GM23338 (cell line): ENCODE data around the gene KCNQ1OT1. TPM values are rescaled to one million over a fixed set of nuclear protein-coding genes. Genes with fewer than 3 reads are reported as not detected.

ENCODE experiments used
- ATAC-seq: fragments of 200-7000 bp; cut with Tn5 transposase; 3 replicates; pipeline ENCODE4 v1.9.1; 2020
- DNase-seq: peaks from one replicate; pipeline ENCODE4 v3.0.0-alpha.2; 2015; ENCODE audit warnings: low spot score
- H2AFZ ChIP-seq: fragments of 200-600 bp; sonication (generic); 2 replicates; pipeline ENCODE4 v1.8.0; 2016; ENCODE audit warnings: antibody characterized with exemption, mild to moderate bottlenecking, moderate library complexity
- H3F3A ChIP-seq: fragments of 200-600 bp; sonication (generic); replicated peaks from 2 replicates; pipeline ENCODE4 v1.8.0; 2017; ENCODE audit warnings: antibody characterized with exemption, mixed run types, low read depth
- H3K27ac ChIP-seq: fragments of 200-600 bp; sonication (generic); 2 replicates; pipeline ENCODE4 v1.6.1; 2016; ENCODE audit warnings: low read depth
- H3K27me3 ChIP-seq: fragments of 200-600 bp; sonication (generic); 2 replicates; pipeline ENCODE4 v1.8.0; 2016; ENCODE audit warnings: mild to moderate bottlenecking, mixed run types, moderate library complexity; ENCODE audit not compliant: insufficient read depth
- H3K36me3 ChIP-seq: fragments of 200-600 bp; sonication (generic); 2 replicates; pipeline ENCODE4 v1.8.0; 2016; ENCODE audit warnings: mild to moderate bottlenecking; ENCODE audit not compliant: insufficient read depth
- H3K4me1 ChIP-seq: fragments of 200-600 bp; sonication (generic); 2 replicates; pipeline ENCODE4 v1.8.0; 2016; ENCODE audit warnings: mild to moderate bottlenecking, moderate library complexity; ENCODE audit not compliant: insufficient read depth
- H3K4me2 ChIP-seq: fragments of 200-600 bp; sonication (generic); 2 replicates; pipeline ENCODE4 v1.7.1; 2017; ENCODE audit warnings: mixed run types
- H3K4me3 ChIP-seq: fragments of 200-600 bp; sonication (generic); 2 replicates; pipeline ENCODE4 v1.6.1; 2016; ENCODE audit warnings: mixed run types
- H3K79me2 ChIP-seq: fragments of 200-600 bp; sonication (generic); replicated peaks from 2 replicates; pipeline ENCODE4 v1.8.0; 2017; ENCODE audit warnings: mild to moderate bottlenecking; ENCODE audit not compliant: insufficient read depth
- H3K9me2 ChIP-seq: fragments of 200-600 bp; sonication (generic); 2 replicates; pipeline ENCODE4 v1.8.0; 2017; ENCODE audit not compliant: insufficient read depth
- H4K20me1 ChIP-seq: fragments of 200-600 bp; sonication (generic); replicated peaks from 2 replicates; pipeline ENCODE4 v1.8.0; 2017; ENCODE audit warnings: mild to moderate bottlenecking; ENCODE audit not compliant: insufficient read depth
- H3K27ac Mint-ChIP-seq: 2 replicates; pipeline ENCODE4 v1.8.0; 2020; ENCODE audit warnings: inconsistent platforms, mild to moderate bottlenecking, moderate library complexity, mixed read lengths
- H3K27me3 Mint-ChIP-seq: 3 replicates; pipeline ENCODE4 v1.8.0; 2022; ENCODE audit warnings: low read depth, mild to moderate bottlenecking, moderate library complexity, mixed read lengths, inconsistent platforms; ENCODE audit not compliant: insufficient read depth, poor library complexity
- H3K36me3 Mint-ChIP-seq: 3 replicates; pipeline ENCODE4 v1.8.0; 2021; ENCODE audit warnings: low read depth, mild to moderate bottlenecking, inconsistent platforms, moderate library complexity, mixed read lengths
- H3K4me1 Mint-ChIP-seq: 3 replicates; pipeline ENCODE4 v1.8.0; 2020; ENCODE audit warnings: mild to moderate bottlenecking, inconsistent platforms, mixed read lengths
- H3K4me3 Mint-ChIP-seq: 3 replicates; pipeline ENCODE4 v1.8.0; 2021; ENCODE audit warnings: moderate library complexity, mild to moderate bottlenecking, inconsistent platforms, mixed read lengths
- H3K9me3 Mint-ChIP-seq: 3 replicates; pipeline ENCODE4 v1.8.0; 2020; ENCODE audit warnings: moderate library complexity, mild to moderate bottlenecking, inconsistent platforms, mixed read lengths
- CREB1 ChIP-seq: fragments of 250-450 bp; sonication (Bioruptor Pico); IDR thresholded peaks from 2 replicates; pipeline ENCODE4 v1.5.0; 2020; ENCODE audit warnings: low read depth, mild to moderate bottlenecking, moderate library complexity
- EZH2 ChIP-seq: fragments of 200-600 bp; sonication (generic); IDR thresholded peaks from one replicate; pipeline ENCODE4 v1.8.0; 2017; ENCODE audit warnings: antibody characterized with exemption, mild to moderate bottlenecking, low read depth; ENCODE audit not compliant: unreplicated experiment
- POLR2AphosphoS5 ChIP-seq: IDR thresholded peaks from 2 replicates; pipeline ENCODE4 v1.6.1; 2016; ENCODE audit warnings: antibody characterized with exemption, low read depth
- ZNF114 ChIP-seq: fragments of 250-450 bp; sonication (Bioruptor Pico); IDR thresholded peaks from 2 replicates; pipeline ENCODE4 v1.5.0; 2020; ENCODE audit warnings: mild to moderate bottlenecking, moderate library complexity
- polyA plus RNA-seq: library from polyadenylated mRNA; unstranded; fragments of >200 nt; fragmentation: Nextera tagmentation; extraction: Ambion mirVana; gene quantifications from 2 replicates; pipeline ENCODE4 v1.2.1, GENCODE V29; 2016
- total RNA-seq: library from RNA; depleted of rRNA; stranded (reverse); fragments of >200 nt; shearing (Covaris generic); gene quantifications from 2 replicates; pipeline ENCODE4 v1.2.3, GENCODE V29; 2014
- TF ChIP-seq, protein P1 (sequence below), 2 experiments: fragments of 200-600 bp in 1 of 2; sonication (generic) in 1 of 2; conservative IDR thresholded peaks; 2 replicates each; pipeline versions ENCODE4 v1.5.1 to v1.6.1; 2016 to 2017; ENCODE audit warnings: antibody characterized with exemption in 2 of 2, low read depth in 2 of 2, mild to moderate bottlenecking in 2 of 2, moderate library complexity in 1 of 2

KCNQ1OT1 gene
- total and polyA plus RNA-seq, 2 experiments from 2014 or later = 1.5 to 4.2 TPM

- no peak for DNase-seq
Observed at GRCh38 chr11:2732261-2732939, 32.6 kb upstream of the KCNQ1OT1 start.

GRCh38 chr11:2731130-2732125, 31.6 kb upstream of the KCNQ1OT1 start:
- Histone ChIP-seq H3K9me2 (no peaks in the 10 kb centered on the region), H3K4me3 (no peak overlapping the region), H3F3A (no peaks in the 10 kb centered on the region), H2AFZ (no peak overlapping the region), H3K79me2 (no peaks in the 10 kb centered on the region), H3K4me2 (no peak overlapping the region), H4K20me1 (no peaks in the 10 kb centered on the region), H3K27me3 (peaks cover 9% of the 10 kb centered on the region; the same call in 1 of the 2 replicates), H3K27ac (no peak overlapping the region), H3K36me3 (no peaks in the 10 kb centered on the region), H3K4me1 (no peaks in the 10 kb centered on the region)
- ATAC-seq (no peak), DNase-seq (no peak)
- H3K27me3 Mint-ChIP-seq = peaks cover 40% of the 10 kb centered on the region
- H3K9me3 Mint-ChIP-seq = peaks cover 5% of the 10 kb centered on the region; the same call in 2 of the 3 replicates
- no peaks in the 10 kb centered on the region for H3K4me1 Mint-ChIP-seq
- TF ChIP-seq, protein P1, sequence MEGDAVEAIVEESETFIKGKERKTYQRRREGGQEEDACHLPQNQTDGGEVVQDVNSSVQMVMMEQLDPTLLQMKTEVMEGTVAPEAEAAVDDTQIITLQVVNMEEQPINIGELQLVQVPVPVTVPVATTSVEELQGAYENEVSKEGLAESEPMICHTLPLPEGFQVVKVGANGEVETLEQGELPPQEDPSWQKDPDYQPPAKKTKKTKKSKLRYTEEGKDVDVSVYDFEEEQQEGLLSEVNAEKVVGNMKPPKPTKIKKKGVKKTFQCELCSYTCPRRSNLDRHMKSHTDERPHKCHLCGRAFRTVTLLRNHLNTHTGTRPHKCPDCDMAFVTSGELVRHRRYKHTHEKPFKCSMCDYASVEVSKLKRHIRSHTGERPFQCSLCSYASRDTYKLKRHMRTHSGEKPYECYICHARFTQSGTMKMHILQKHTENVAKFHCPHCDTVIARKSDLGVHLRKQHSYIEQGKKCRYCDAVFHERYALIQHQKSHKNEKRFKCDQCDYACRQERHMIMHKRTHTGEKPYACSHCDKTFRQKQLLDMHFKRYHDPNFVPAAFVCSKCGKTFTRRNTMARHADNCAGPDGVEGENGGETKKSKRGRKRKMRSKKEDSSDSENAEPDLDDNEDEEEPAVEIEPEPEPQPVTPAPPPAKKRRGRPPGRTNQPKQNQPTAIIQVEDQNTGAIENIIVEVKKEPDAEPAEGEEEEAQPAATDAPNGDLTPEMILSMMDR (conservative IDR thresholded peaks at IDR 0.05; ENCODE audit: low read depth in 2 of 2) = no peak
- no peaks in the 10 kb centered on the region for H3K36me3 Mint-ChIP-seq
- no peak overlapping the region for H3K4me3 Mint-ChIP-seq
- no peak overlapping the region for H3K27ac Mint-ChIP-seq

More at GRCh38 chr11:2732261-2732939, 32.6 kb upstream of the KCNQ1OT1 start:
- Histone ChIP-seq H3K27ac (no peak overlapping the region), H3K4me1 (no peaks in the 10 kb centered on the region), H3K4me3 (no peak overlapping the region), H3K79me2 (no peaks in the 10 kb centered on the region), H3F3A (no peaks in the 10 kb centered on the region), H2AFZ (no peak overlapping the region), H3K27me3 (peaks cover 9% of the 10 kb centered on the region; the same call in 1 of the 2 replicates), H3K36me3 (no peaks in the 10 kb centered on the region), H4K20me1 (no peaks in the 10 kb centered on the region), H3K9me2 (no peaks in the 10 kb centered on the region), H3K4me2 (no peak overlapping the region)
- Mint-ChIP-seq H3K27me3 (peaks cover 37% of the 10 kb centered on the region), H3K36me3 (no peaks in the 10 kb centered on the region), H3K9me3 (no peaks in the 10 kb centered on the region; the same call in 1 of the 3 replicates), H3K27ac (no peak overlapping the region), H3K4me3 (no peak overlapping the region), H3K4me1 (no peaks in the 10 kb centered on the region)
- TF ChIP-seq CREB1 (CRISPR knock-in tag) = no peak
- ATAC-seq = no peak

GRCh38 chr11:2730272-2731129, 30.7 kb upstream of the KCNQ1OT1 start:
- H3K4me1 Mint-ChIP-seq = 0 out of 3 replicates have a peak, but pooled peaks cover 3% of the 10 kb centered on the region
- Histone ChIP-seq H3F3A (no peaks in the 10 kb centered on the region), H3K79me2 (no peaks in the 10 kb centered on the region), H3K4me1 (no peaks in the 10 kb centered on the region), H3K36me3 (no peaks in the 10 kb centered on the region), H3K4me3 (no peak overlapping the region), H4K20me1 (no peaks in the 10 kb centered on the region), H3K27ac (no peak overlapping the region), H3K27me3 (peaks cover 4% of the 10 kb centered on the region; the same call in 1 of the 2 replicates), H2AFZ (no peak overlapping the region), H3K4me2 (no peak overlapping the region), H3K9me2 (no peaks in the 10 kb centered on the region)
- no peak overlapping the region for H3K4me3 Mint-ChIP-seq
- no peak for DNase-seq
- peaks cover 43% of the 10 kb centered on the region for H3K27me3 Mint-ChIP-seq
- H3K9me3 Mint-ChIP-seq = peaks cover 5% of the 10 kb centered on the region; the same call in 2 of the 3 replicates
- ATAC-seq = no peak
- no peak overlapping the region for H3K27ac Mint-ChIP-seq
- no peaks in the 10 kb centered on the region for H3K36me3 Mint-ChIP-seq
- TF ChIP-seq, protein P1 (conservative IDR thresholded peaks at IDR 0.05; ENCODE audit: low read depth in 2 of 2) = no peak
- no peak for TF ChIP-seq POLR2AphosphoS5
- no peak for TF ChIP-seq EZH2
- TF ChIP-seq ZNF114 (CRISPR knock-in tag) = no peak
